Neural cell (in vitro differentiated cells): ENCODE measurements around the gene TROAP. TPM values are rescaled to one million over a fixed set of nuclear protein-coding genes. Genes with fewer than 3 reads are reported as not detected.
"Not testable (repeated sequence)": the region's sequence is repeated elsewhere in the genome, so short reads cannot be mapped to it uniquely, and the experiment has no call there.

Experiments used
- H2AFZ ChIP-seq: fragments of 200-600, 300-800 bp; sonication (generic), shearing (Covaris generic); 2 replicates; pipeline ENCODE4 v1.6.0; 2014; ENCODE audit warnings: low read depth, mild to moderate bottlenecking, antibody characterized with exemption, low read length, moderate library complexity
- H3F3A ChIP-seq: fragments of 200-600 bp; shearing (Covaris generic); 2 replicates; pipeline ENCODE4 v1.6.1; 2016; ENCODE audit warnings: mild to moderate bottlenecking, moderate library complexity, mixed read lengths, antibody characterized with exemption, low read length; ENCODE audit not compliant: insufficient read depth, poor library complexity, severe bottlenecking
- H3K27ac ChIP-seq: fragments of 200-600, 300-800 bp; sonication (generic), shearing (Covaris generic); 2 replicates; pipeline ENCODE4 v1.5.1; 2014; ENCODE audit warnings: mild to moderate bottlenecking, low read length, moderate library complexity
- H3K27me3 ChIP-seq: fragments of 300-800, 200-600 bp; sonication (generic), shearing (Covaris generic); 2 replicates; pipeline ENCODE4 v1.6.0; 2014; ENCODE audit warnings: mild to moderate bottlenecking, low read depth, low read length, moderate library complexity; ENCODE audit not compliant: insufficient read depth
- H3K36me3 ChIP-seq: fragments of 300-800, 200-600 bp; sonication (generic), shearing (Covaris generic); 2 replicates; pipeline ENCODE4 v1.5.1; 2014; ENCODE audit warnings: mild to moderate bottlenecking, antibody characterized with exemption, low read length, moderate library complexity; ENCODE audit not compliant: insufficient read depth
- H3K4me2 ChIP-seq: fragments of 300-800, 200-600 bp; sonication (generic), shearing (Covaris generic); 2 replicates; pipeline ENCODE4 v1.6.0; 2014; ENCODE audit warnings: mild to moderate bottlenecking, low read length
- H3K4me3 ChIP-seq: fragments of 300-800, 200-600 bp; sonication (generic), shearing (Covaris generic); 2 replicates; pipeline ENCODE4 v1.5.1; 2014; ENCODE audit warnings: mild to moderate bottlenecking, low read length, moderate library complexity
- H3K79me2 ChIP-seq: fragments of 200-600 bp; shearing (Covaris generic); replicated peaks from 2 replicates; pipeline ENCODE4 v1.6.0; 2014; ENCODE audit warnings: mild to moderate bottlenecking, low read length, moderate library complexity; ENCODE audit not compliant: insufficient read depth
- H3K9ac ChIP-seq: fragments of 300-800, 200-600 bp; sonication (generic), shearing (Covaris generic); 2 replicates; pipeline ENCODE4 v1.6.1; 2016; ENCODE audit warnings: mild to moderate bottlenecking, low read length, mixed read lengths
- H3K9me2 ChIP-seq: fragments of 200-600 bp; shearing (Covaris generic); 2 replicates; pipeline ENCODE4 v1.6.1; 2016; ENCODE audit warnings: mild to moderate bottlenecking, low read length, mixed read lengths; ENCODE audit not compliant: insufficient read depth
- H3K9me3 ChIP-seq: fragments of 200-600, 300-800 bp; sonication (generic), shearing (Covaris generic); 2 replicates; pipeline ENCODE4 v1.6.1; 2016; ENCODE audit warnings: mild to moderate bottlenecking, mixed run types, low read length, moderate library complexity, mixed read lengths
- H4K20me1 ChIP-seq: fragments of 200-600 bp; shearing (Covaris generic); 2 replicates; pipeline ENCODE4 v1.6.1; 2016; ENCODE audit warnings: mild to moderate bottlenecking, mixed run types; ENCODE audit not compliant: insufficient read depth
- CTCF ChIP-seq: fragments of 450-650 bp; IDR thresholded peaks from 2 replicates; pipeline ENCODE4 v1.5.1; 2014; ENCODE audit warnings: antibody characterized with exemption, mild to moderate bottlenecking, moderate library complexity; ENCODE audit not compliant: poor library complexity, severe bottlenecking
- EP300 ChIP-seq: fragments of 450-650 bp; conservative IDR thresholded peaks from 2 replicates; pipeline ENCODE4 v1.6.1; 2014; ENCODE audit warnings: antibody characterized with exemption, mild to moderate bottlenecking, moderate library complexity; ENCODE audit not compliant: poor library complexity, severe bottlenecking
- EZH2 ChIP-seq: fragments of 200-600, 300-800 bp; shearing (Covaris generic), sonication (generic); IDR thresholded peaks from 2 replicates; pipeline ENCODE4 v1.6.1; 2014; ENCODE audit warnings: antibody characterized with exemption, low read length, borderline replicate concordance, mild to moderate bottlenecking; ENCODE audit not compliant: insufficient read depth, poor library complexity, severe bottlenecking
- MXI1 ChIP-seq: fragments of 450-650 bp; conservative IDR thresholded peaks from 2 replicates; pipeline ENCODE4 v1.6.1; 2014; ENCODE audit warnings: antibody characterized with exemption, mild to moderate bottlenecking; ENCODE audit not compliant: poor library complexity, severe bottlenecking
- POLR2AphosphoS5 ChIP-seq: IDR thresholded peaks from 2 replicates; pipeline ENCODE4 v1.6.1; 2012
- RAD21 ChIP-seq: fragments of 450-650 bp; conservative IDR thresholded peaks from 2 replicates; pipeline ENCODE4 v1.6.1; 2014; ENCODE audit warnings: antibody characterized with exemption, mild to moderate bottlenecking, moderate library complexity
- SMC3 ChIP-seq: fragments of 450-650 bp; conservative IDR thresholded peaks from 2 replicates; pipeline ENCODE4 v1.6.1; 2014; ENCODE audit warnings: antibody characterized with exemption, mild to moderate bottlenecking, moderate library complexity; ENCODE audit not compliant: poor library complexity
- TAF1 ChIP-seq: IDR thresholded peaks from 2 replicates; pipeline ENCODE4 v1.6.1; 2012; ENCODE audit warnings: low read depth
- polyA plus RNA-seq: library from polyadenylated mRNA; depleted of rRNA; stranded (reverse); fragments of >200 nt; gene quantifications from 2 replicates; pipeline ENCODE4 v1.2.3, GENCODE V29; 2014
- TF ChIP-seq, protein P1 (sequence below): IDR thresholded peaks from 2 replicates; pipeline ENCODE4 v1.6.1; 2012; ENCODE audit warnings: borderline replicate concordance

Gene TROAP
- polyA plus RNA-seq, 1 donor from 2014 or later, result 1.3 TPM

DNA sequence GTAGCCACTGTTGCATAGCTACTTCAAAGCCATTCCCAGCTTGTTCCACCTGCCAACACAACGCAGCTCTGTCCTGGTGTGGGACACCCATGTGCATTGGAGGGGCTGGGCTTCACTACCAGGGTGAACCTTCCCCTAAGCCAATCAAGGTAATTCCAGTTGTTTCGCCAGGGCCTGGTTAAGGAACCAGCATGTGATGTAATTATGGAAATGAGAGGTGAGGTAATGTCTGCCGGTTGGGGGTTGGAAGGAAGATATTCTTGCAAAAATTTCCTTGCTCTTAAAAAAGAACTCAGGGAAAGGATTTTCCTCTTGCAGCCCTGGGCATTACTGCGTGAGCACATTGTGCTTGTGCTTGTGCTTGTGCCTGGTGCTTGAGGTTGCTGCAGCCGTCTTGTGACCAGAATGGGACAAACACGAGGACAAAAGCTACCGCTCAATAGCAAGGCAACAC is 43.3 kb upstream of the TROAP start:
- Histone ChIP-seq H3K79me2 (no peaks in the 10 kb centered on the region), H3F3A (no peaks in the 10 kb centered on the region), H3K27me3 (no peaks in the 10 kb centered on the region), H2AFZ (no peak overlapping the region), H3K9ac (no peak overlapping the region), H3K27ac (peak overlapping the region; percentile 40), H3K4me3 (no peak overlapping the region), H3K9me3 (no peaks in the 10 kb centered on the region), H3K36me3 (no peaks in the 10 kb centered on the region), H3K4me2 (no peak overlapping the region), H3K9me2 (no peaks in the 10 kb centered on the region), H4K20me1 (no peaks in the 10 kb centered on the region)
- TF ChIP-seq EP300 (peak; percentile 40), POLR2AphosphoS5 (peak; percentile 35), TAF1 (no peak)

DNA sequence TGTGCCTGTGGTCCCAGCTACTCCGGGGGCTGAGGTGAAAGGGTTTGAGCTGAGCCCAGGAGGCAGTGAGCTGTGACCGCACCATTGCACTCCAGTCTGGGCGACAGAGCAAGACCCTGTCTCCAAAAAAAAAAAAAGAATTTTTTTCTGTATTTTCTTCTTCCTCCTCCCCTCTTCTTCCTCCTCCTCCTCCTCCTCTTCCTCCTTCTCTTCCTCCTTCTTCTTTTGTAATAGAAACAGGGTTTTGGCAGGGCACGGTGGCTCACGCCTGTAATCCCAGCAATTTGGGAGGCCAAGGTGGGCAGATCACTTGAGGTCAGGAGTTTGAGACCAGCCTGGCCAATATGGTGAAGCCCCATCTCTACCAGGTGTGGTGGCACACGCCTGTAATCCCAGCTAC is 42.5 kb upstream of the TROAP start:
- H2AFZ ChIP-seq, H3F3A ChIP-seq, H3K4me3 ChIP-seq, H3K36me3 ChIP-seq, H3K9ac ChIP-seq, H4K20me1 ChIP-seq, H3K79me2 ChIP-seq, H3K27ac ChIP-seq, H3K9me3 ChIP-seq, H3K4me2 ChIP-seq, H3K27me3 ChIP-seq, H3K9me2 ChIP-seq: not testable (repeated sequence)

- Histone ChIP-seq H2AFZ (no peak overlapping the region), H3F3A (no peaks in the 10 kb centered on the region), H3K4me2 (no peak overlapping the region), H3K9ac (no peak overlapping the region), H4K20me1 (no peaks in the 10 kb centered on the region), H3K27ac (no peak overlapping the region), H3K27me3 (no peaks in the 10 kb centered on the region), H3K4me3 (no peak overlapping the region), H3K9me3 (no peaks in the 10 kb centered on the region), H3K36me3 (no peaks in the 10 kb centered on the region), H3K9me2 (no peaks in the 10 kb centered on the region), H3K79me2 (no peaks in the 10 kb centered on the region)
- no peak for TF ChIP-seq RAD21
- no peak for TF ChIP-seq EZH2
- no peak for TF ChIP-seq TAF1
- TF ChIP-seq CTCF, result no peak
- TF ChIP-seq, protein P1, sequence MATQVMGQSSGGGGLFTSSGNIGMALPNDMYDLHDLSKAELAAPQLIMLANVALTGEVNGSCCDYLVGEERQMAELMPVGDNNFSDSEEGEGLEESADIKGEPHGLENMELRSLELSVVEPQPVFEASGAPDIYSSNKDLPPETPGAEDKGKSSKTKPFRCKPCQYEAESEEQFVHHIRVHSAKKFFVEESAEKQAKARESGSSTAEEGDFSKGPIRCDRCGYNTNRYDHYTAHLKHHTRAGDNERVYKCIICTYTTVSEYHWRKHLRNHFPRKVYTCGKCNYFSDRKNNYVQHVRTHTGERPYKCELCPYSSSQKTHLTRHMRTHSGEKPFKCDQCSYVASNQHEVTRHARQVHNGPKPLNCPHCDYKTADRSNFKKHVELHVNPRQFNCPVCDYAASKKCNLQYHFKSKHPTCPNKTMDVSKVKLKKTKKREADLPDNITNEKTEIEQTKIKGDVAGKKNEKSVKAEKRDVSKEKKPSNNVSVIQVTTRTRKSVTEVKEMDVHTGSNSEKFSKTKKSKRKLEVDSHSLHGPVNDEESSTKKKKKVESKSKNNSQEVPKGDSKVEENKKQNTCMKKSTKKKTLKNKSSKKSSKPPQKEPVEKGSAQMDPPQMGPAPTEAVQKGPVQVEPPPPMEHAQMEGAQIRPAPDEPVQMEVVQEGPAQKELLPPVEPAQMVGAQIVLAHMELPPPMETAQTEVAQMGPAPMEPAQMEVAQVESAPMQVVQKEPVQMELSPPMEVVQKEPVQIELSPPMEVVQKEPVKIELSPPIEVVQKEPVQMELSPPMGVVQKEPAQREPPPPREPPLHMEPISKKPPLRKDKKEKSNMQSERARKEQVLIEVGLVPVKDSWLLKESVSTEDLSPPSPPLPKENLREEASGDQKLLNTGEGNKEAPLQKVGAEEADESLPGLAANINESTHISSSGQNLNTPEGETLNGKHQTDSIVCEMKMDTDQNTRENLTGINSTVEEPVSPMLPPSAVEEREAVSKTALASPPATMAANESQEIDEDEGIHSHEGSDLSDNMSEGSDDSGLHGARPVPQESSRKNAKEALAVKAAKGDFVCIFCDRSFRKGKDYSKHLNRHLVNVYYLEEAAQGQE, result no peak
- no peak for TF ChIP-seq POLR2AphosphoS5
- no peak for TF ChIP-seq EP300
- no peak for TF ChIP-seq MXI1
- no peak for TF ChIP-seq SMC3
Observed at GRCh38 chr12:49282302-49282701, 40.8 kb upstream of the TROAP start.

GRCh38 chr12:49282740-49283375 is 40.2 kb upstream of the TROAP start:
- not testable (repeated sequence) for H3K27me3 ChIP-seq, H3K9ac ChIP-seq, H3K27ac ChIP-seq, H3K9me2 ChIP-seq, H3K4me2 ChIP-seq, H3K36me3 ChIP-seq, H3K9me3 ChIP-seq, H4K20me1 ChIP-seq, H3F3A ChIP-seq, H3K79me2 ChIP-seq, H2AFZ ChIP-seq, H3K4me3 ChIP-seq
